Ectodermal cell (in vitro differentiated cells): ENCODE measurements around the gene PANK2.
"Not testable (repeated sequence)": the region's sequence is repeated elsewhere in the genome, so short reads cannot be mapped to it uniquely, and the experiment has no call there.

ENCODE experiments used
- H3K27ac ChIP-seq: 2 replicates; pipeline ENCODE4 v1.7.0; 2013; ENCODE audit warnings: mild to moderate bottlenecking, low read depth, low read length; ENCODE audit not compliant: insufficient read depth, poor library complexity, severe bottlenecking
- H3K27me3 ChIP-seq: 2 replicates; pipeline ENCODE4 v1.7.0; 2013; ENCODE audit warnings: mild to moderate bottlenecking, low read length; ENCODE audit not compliant: insufficient read depth, control insufficient read depth, poor library complexity, severe bottlenecking
- H3K36me3 ChIP-seq: one replicate; pipeline ENCODE4 v1.7.0; 2013; ENCODE audit warnings: low read length; ENCODE audit not compliant: control insufficient read depth, insufficient read depth
- H3K4me1 ChIP-seq: one replicate; pipeline ENCODE4 v1.7.0; 2013; ENCODE audit warnings: low read length; ENCODE audit not compliant: control insufficient read depth, insufficient read depth
- H3K4me3 ChIP-seq: 2 replicates; pipeline ENCODE4 v1.7.0; 2013; ENCODE audit warnings: low read depth, low read length, control low read depth; ENCODE audit not compliant: insufficient read depth
- H3K9me3 ChIP-seq: 2 replicates; pipeline ENCODE4 v1.7.0; 2013; ENCODE audit warnings: mild to moderate bottlenecking, low read length, moderate library complexity; ENCODE audit not compliant: control insufficient read depth
- WGBS, 2 experiments: methylation state at CpG; one replicate each; pipeline ENCODE4 v1.1.7; 2013; ENCODE audit warnings: missing lambda C conversion rate in 2 of 2; 5-methylcytosine and 5-hydroxymethylcytosine counted together

PANK2 gene

DNA sequence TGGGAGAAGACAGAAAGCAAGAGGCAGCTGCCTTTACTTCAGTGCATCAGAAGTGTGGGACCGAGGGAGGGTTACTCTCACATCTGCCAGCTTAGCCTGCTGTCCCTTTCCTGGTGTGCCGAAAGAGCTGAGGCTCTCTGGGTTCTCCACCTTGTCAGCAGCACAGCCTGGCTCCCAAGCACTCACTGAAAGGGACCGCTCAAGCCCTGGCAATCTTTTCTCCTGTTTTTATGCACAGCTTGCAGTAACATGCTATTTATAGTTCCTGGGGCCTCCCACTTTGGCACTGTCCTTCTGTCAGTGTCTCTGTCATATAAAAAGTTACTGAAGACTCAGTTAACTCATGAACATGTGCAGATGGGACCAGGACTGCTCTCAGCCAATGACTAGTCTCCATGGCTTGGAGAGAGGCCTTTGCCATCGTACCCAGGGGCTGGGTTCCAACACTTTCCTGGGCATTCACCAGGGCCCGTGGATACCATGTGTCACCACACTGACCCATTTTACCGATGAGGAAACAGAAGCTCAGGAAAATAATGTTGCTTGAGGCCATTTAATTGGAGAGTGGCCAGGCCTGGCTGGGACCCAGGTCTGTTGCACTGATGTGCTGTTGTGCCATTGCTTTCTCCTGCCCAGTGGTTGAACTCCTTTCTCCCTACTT is 46.2 kb downstream of the PANK2 start:
- no peak overlapping the region for H3K4me3 ChIP-seq
- H3K9me3 ChIP-seq = no peaks in the 10 kb centered on the region
- WGBS, 2 experiments = 79 to 80% methylated on average over 6 of the region's 6 CpGs
- H3K36me3 ChIP-seq = peaks cover 8% of the 10 kb centered on the region
- no peaks in the 10 kb centered on the region for H3K4me1 ChIP-seq
- H3K27ac ChIP-seq = no peak overlapping the region
- no peaks in the 10 kb centered on the region for H3K27me3 ChIP-seq

- WGBS, 2 experiments = 94 to 96% methylated on average over 2 of the region's 2 CpGs
- H3K4me3 ChIP-seq = no peak overlapping the region
Measured at GRCh38 chr20:3935956-3936340, 46.8 kb downstream of the PANK2 start.

GRCh38 chr20:3937618-3938017 is 48.4 kb downstream of the PANK2 start:
- no peaks in the 10 kb centered on the region for H3K9me3 ChIP-seq
- no peaks in the 10 kb centered on the region for H3K4me1 ChIP-seq
- WGBS, 2 experiments = 89 to 93% methylated on average over 3 of the region's 3 CpGs
- no peaks in the 10 kb centered on the region for H3K27me3 ChIP-seq
- no peak overlapping the region for H3K4me3 ChIP-seq
- peaks cover 12% of the 10 kb centered on the region for H3K36me3 ChIP-seq
- no peak overlapping the region for H3K27ac ChIP-seq

More at GRCh38 chr20:3935956-3936340, 46.8 kb downstream of the PANK2 start:
- H3K36me3 ChIP-seq = peaks cover 10% of the 10 kb centered on the region
- no peak overlapping the region for H3K27ac ChIP-seq
- no peaks in the 10 kb centered on the region for H3K4me1 ChIP-seq
- no peaks in the 10 kb centered on the region for H3K27me3 ChIP-seq
- no peaks in the 10 kb centered on the region for H3K9me3 ChIP-seq

GRCh38 chr20:3940905-3941304 is 51.7 kb downstream of the PANK2 start:
- H3K9me3 ChIP-seq = no peaks in the 10 kb centered on the region
- no peaks in the 10 kb centered on the region for H3K27me3 ChIP-seq
- no peaks in the 10 kb centered on the region for H3K4me1 ChIP-seq
- no peak overlapping the region for H3K4me3 ChIP-seq
- WGBS, 2 experiments = 78 to 79% methylated on average over 6 of the region's 6 CpGs
- H3K27ac ChIP-seq = no peak overlapping the region
- peaks cover 5% of the 10 kb centered on the region for H3K36me3 ChIP-seq

- not testable (repeated sequence) for H3K27ac ChIP-seq, H3K9me3 ChIP-seq, H3K4me1 ChIP-seq, H3K4me3 ChIP-seq, H3K36me3 ChIP-seq, H3K27me3 ChIP-seq
- WGBS, 2 experiments = 90 to 97% methylated on average over 7 of the region's 7 CpGs
Measured at GRCh38 chr20:3946666-3947065, 57.5 kb downstream of the PANK2 start.

- no peaks in the 10 kb centered on the region for H3K36me3 ChIP-seq
- 70 to 79% methylated on average over 3 of the region's 3 CpGs for WGBS, 2 experiments
- no peaks in the 10 kb centered on the region for H3K4me1 ChIP-seq
Measured at GRCh38 chr20:3964719-3965118, 75.5 kb downstream of the PANK2 start.

GRCh38 chr20:3966571-3966970 is 77.4 kb downstream of the PANK2 start:
- Histone ChIP-seq H3K27me3 (no peaks in the 10 kb centered on the region), H3K9me3 (no peaks in the 10 kb centered on the region), H3K4me3 (no peak overlapping the region), H3K36me3 (no peaks in the 10 kb centered on the region), H3K27ac (no peak overlapping the region), H3K4me1 (no peaks in the 10 kb centered on the region)

More at GRCh38 chr20:3964719-3965118, 75.5 kb downstream of the PANK2 start:
- no peak overlapping the region for H3K4me3 ChIP-seq
- H3K27ac ChIP-seq = no peak overlapping the region
- no peaks in the 10 kb centered on the region for H3K27me3 ChIP-seq
- no peaks in the 10 kb centered on the region for H3K9me3 ChIP-seq

GRCh38 chr20:3970016-3970415 is 80.8 kb downstream of the PANK2 start:
- no peaks in the 10 kb centered on the region for H3K36me3 ChIP-seq
- no peak overlapping the region for H3K27ac ChIP-seq
- no peaks in the 10 kb centered on the region for H3K4me1 ChIP-seq
- 85 to 86% methylated on average over 5 of the region's 5 CpGs for WGBS, 2 experiments
- H3K27me3 ChIP-seq = no peaks in the 10 kb centered on the region
- H3K9me3 ChIP-seq = no peaks in the 10 kb centered on the region
- no peak overlapping the region for H3K4me3 ChIP-seq

GRCh38 chr20:3971145-3971544 is 82.0 kb downstream of the PANK2 start:
- Histone ChIP-seq H3K36me3 (no peaks in the 10 kb centered on the region), H3K4me3 (no peak overlapping the region), H3K9me3 (no peaks in the 10 kb centered on the region), H3K27ac (no peak overlapping the region), H3K27me3 (no peaks in the 10 kb centered on the region), H3K4me1 (no peaks in the 10 kb centered on the region)
- 92 to 100% methylated on average over 1 to 2 of the region's 2 CpGs for WGBS, 2 experiments

- H3K27ac ChIP-seq = no peak overlapping the region
- H3K36me3 ChIP-seq = no peaks in the 10 kb centered on the region
- H3K27me3 ChIP-seq = no peaks in the 10 kb centered on the region
- no peak overlapping the region for H3K4me3 ChIP-seq
- no peaks in the 10 kb centered on the region for H3K4me1 ChIP-seq
- H3K9me3 ChIP-seq = no peaks in the 10 kb centered on the region
- WGBS, 2 experiments = no CpG with 5 or more reads among the region's 1 CpG
Measured at GRCh38 chr20:3972161-3972560, 83.0 kb downstream of the PANK2 start.

DNA sequence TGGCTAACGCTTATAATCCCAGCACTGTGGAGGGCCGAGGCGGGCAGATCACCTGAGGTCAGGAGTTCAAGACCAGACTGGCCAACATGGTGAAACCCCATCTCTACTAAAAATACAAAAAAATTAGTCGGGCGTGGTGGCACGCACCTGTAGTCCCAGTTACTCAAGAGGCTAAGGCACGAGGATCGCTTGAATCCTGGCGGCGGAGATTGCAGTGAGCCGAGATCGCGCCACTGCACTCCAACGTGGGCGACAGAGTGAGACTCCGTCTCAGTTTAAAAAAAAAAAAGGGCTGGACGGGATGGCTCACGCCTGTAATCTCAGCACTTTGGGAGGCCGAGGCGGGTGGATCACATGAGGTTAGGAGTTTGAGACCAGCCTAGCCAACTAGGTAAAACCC is 83.4 kb downstream of the PANK2 start:
- 91 to 92% methylated on average over 20 of the region's 20 CpGs for WGBS, 2 experiments
- not testable (repeated sequence) for H3K36me3 ChIP-seq, H3K4me3 ChIP-seq, H3K9me3 ChIP-seq, H3K4me1 ChIP-seq, H3K27ac ChIP-seq, H3K27me3 ChIP-seq
